ENCODE measurements around the gene ULK2. TPM values are rescaled to one million over a fixed set of nuclear protein-coding genes. Genes with fewer than 3 reads are reported as not detected.
A peak's percentile ranks its signal among the peaks of the same experiment; 100 is the strongest.

ULK2 gene
- 10 to 100 TPM in 3 of 4 donors, 1 to 10 TPM in 1; 9.0 to 28.5 (median 12.9) TPM for total RNA-seq

DNA sequence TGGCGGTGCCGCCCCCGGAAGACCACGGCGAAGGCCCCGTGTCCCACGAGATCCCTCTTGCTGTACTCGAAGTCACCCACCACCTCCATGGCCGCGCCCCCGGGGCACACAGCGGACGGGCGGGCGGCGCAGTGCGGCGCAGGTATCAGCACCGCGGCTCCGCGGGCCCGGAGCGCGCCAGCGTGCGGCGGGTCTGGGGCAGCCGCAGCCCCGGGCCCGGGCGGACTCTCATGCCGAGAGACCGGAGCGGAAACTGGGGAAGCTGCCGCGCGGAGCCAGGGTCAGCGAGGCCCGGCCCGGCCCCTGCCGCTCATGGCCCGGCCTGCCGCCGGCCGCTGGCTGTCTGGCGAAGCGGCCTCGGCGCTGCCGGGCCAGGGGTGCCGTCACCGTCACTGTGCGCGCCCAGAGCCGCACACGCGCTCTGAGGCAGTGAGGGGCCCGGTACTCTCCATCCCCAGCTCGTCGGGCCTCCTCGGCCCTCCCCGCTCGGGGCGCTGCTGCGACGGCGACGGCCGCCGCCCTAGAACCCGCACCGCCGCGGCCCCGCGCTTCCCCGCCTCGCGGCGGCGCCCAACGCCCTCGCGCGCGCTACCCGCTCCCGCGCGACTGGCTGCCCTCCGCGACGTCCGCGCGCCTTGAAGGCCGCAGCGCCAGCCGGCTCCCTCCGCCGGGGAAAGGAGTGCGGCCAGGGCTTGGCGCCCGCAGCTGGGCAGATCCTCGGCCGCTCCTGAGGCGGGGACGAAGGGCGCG, at the start of gene ULK2:
Gene ULK2, minus strand, starts transcription at position 608 of the 750 bp plus-strand sequence. Its CDS starts 519 bp downstream, at position 89.
- Histone ChIP-seq H3K4me1 (peaks cover 0 to 24% (median 13%) of the 10 kb centered on the region in 4 donors), H3K27ac (peak within 1 kb of the TSS; percentile 86 to 92 (median 87)), H3K4me3 (peak within 1 kb of the TSS; percentile 85 to 93 (median 90)), H3K9me3 (no peaks in the 10 kb centered on the region), H3K36me3 (no peaks in the 10 kb centered on the region), H3K27me3 (no peaks in the 10 kb centered on the region)
- DNase-seq = peak; percentile 56
- in situ Hi-C loops (cut with MboI; ENCODE audit: low pct_ligation_motif_present in 1 of 4, low pct_unique_long_range_greater_than_20kb in 1 of 4, low sequenced_read_pairs in 3 of 4) = no loop called here
- 1% methylated on average over 14 of the region's 111 CpGs; no CpG with 5 or more reads in 1 of the 2 donors for WGBS, 2 donors (ENCODE audit: low coverage in 1 of 2)
- intact Hi-C loops (cut with DNase I; ENCODE audit: low total_unique reads) = no loop called here
- peak; percentile 61 to 83 (median 80) for TF ChIP-seq POLR2AphosphoS5 (IDR thresholded peaks at IDR 0.05)
- TF ChIP-seq EP300 (IDR thresholded peaks at IDR 0.05; ENCODE audit: low read depth) = no peak

DNA sequence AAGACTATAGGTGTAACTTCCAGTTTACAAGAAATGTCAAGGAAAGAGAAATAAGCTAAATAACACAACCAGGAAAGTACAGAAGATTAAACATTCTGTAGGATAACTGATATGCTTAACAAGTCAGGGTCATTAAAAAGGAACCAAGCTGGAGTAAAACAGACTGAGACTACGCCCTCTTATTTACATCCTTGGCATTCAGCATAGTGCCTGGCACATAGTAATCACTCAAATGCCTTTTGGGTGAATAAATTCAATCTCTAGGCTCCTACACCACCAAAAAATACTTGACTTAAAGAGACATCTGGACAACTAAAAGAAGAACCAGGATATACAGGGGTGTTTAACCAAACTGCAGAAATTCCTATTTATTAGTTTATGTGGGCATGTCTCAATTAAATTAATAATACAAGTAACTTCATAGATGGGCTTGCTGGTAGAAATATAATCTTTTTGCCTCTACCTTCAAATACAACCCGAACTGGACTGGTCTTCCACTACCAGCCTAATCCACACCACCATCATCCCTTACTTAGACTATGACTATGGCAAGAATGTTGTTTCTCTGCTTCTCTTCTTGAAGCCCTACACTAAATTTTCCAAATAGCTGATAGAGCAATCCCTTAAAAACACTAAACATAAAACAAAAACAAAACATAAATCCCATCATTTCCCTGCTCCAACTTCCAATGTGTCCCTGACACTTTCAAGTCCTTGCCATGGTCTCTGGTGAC, 47.7 kb upstream of the ULK2 start:
- WGBS, 2 donors (ENCODE audit: low coverage in 1 of 2) = 45 to 81% methylated on average over 1 to 2 of the region's 2 CpGs
- H3K27ac ChIP-seq = no peak overlapping the region
- H3K4me3 ChIP-seq = no peak overlapping the region
- no peak for DNase-seq
- H3K9me3 ChIP-seq = no peaks in the 10 kb centered on the region
- H3K36me3 ChIP-seq = peaks cover 0 to 59% (median 29%) of the 10 kb centered on the region in 4 donors
- H3K27me3 ChIP-seq = no peaks in the 10 kb centered on the region
- TF ChIP-seq POLR2AphosphoS5 (IDR thresholded peaks at IDR 0.05) (no peak), CTCF (IDR thresholded peaks at IDR 0.05) (no peak), POLR2A (IDR thresholded peaks at IDR 0.05) (no peak), EP300 (IDR thresholded peaks at IDR 0.05; ENCODE audit: low read depth) (no peak)
- intact Hi-C loops (cut with DNase I; ENCODE audit: low total_unique reads) (no loop called here), in situ Hi-C loops (cut with MboI; ENCODE audit: low pct_ligation_motif_present in 1 of 4, low pct_unique_long_range_greater_than_20kb in 1 of 4, low sequenced_read_pairs in 3 of 4) (no loop called here)
- no peaks in the 10 kb centered on the region for H3K4me1 ChIP-seq

- in situ Hi-C loops (cut with MboI; ENCODE audit: low pct_ligation_motif_present in 1 of 4, low pct_unique_long_range_greater_than_20kb in 1 of 4, low sequenced_read_pairs in 3 of 4) (no loop called here), intact Hi-C loops (cut with DNase I; ENCODE audit: low total_unique reads) (no loop called here)
- 93 to 94% methylated on average over 2 of the region's 2 CpGs for WGBS, 2 donors (ENCODE audit: low coverage in 1 of 2)
- no peaks in the 10 kb centered on the region for H3K9me3 ChIP-seq
- H3K4me1 ChIP-seq = no peaks in the 10 kb centered on the region
- TF ChIP-seq CTCF (IDR thresholded peaks at IDR 0.05) = no peak
- TF ChIP-seq POLR2A (IDR thresholded peaks at IDR 0.05) = no peak
- no peak for TF ChIP-seq POLR2AphosphoS5 (IDR thresholded peaks at IDR 0.05)
- no peak overlapping the region for H3K4me3 ChIP-seq
- peaks cover 0 to 50% (median 22%) of the 10 kb centered on the region in 4 donors for H3K36me3 ChIP-seq
- no peak for DNase-seq
- H3K27me3 ChIP-seq = no peaks in the 10 kb centered on the region
- no peak overlapping the region for H3K27ac ChIP-seq
Measured at GRCh38 chr17:19911033-19911432, 43.3 kb upstream of the ULK2 start.

GRCh38 chr17:19909139-19909538, 41.4 kb upstream of the ULK2 start:
- no peak overlapping the region for H3K4me3 ChIP-seq
- in situ Hi-C loops (cut with MboI; ENCODE audit: low pct_ligation_motif_present in 1 of 4, low pct_unique_long_range_greater_than_20kb in 1 of 4, low sequenced_read_pairs in 3 of 4) (no loop called here), intact Hi-C loops (cut with DNase I; ENCODE audit: low total_unique reads) (no loop called here)
- peaks cover 0 to 56% (median 21%) of the 10 kb centered on the region in 4 donors for H3K36me3 ChIP-seq
- TF ChIP-seq POLR2AphosphoS5 (IDR thresholded peaks at IDR 0.05) (no peak), CTCF (IDR thresholded peaks at IDR 0.05) (no peak), EP300 (IDR thresholded peaks at IDR 0.05; ENCODE audit: low read depth) (no peak), POLR2A (IDR thresholded peaks at IDR 0.05) (no peak)
- H3K9me3 ChIP-seq = no peaks in the 10 kb centered on the region
- no peaks in the 10 kb centered on the region for H3K27me3 ChIP-seq
- H3K27ac ChIP-seq = no peak overlapping the region
- peaks cover 0 to 6% (median 0%) of the 10 kb centered on the region in 4 donors for H3K4me1 ChIP-seq
- no peak for DNase-seq
- WGBS, 2 donors (ENCODE audit: low coverage in 1 of 2) = 78 to 83% methylated on average over 6 of the region's 6 CpGs
